Measurements from ENCODE around the gene SLC39A5.

- TF ChIP-seq CTCF (conservative IDR thresholded peaks at IDR 0.05): no peak
- TF ChIP-seq EZH2 (IDR thresholded peaks at IDR 0.05; ENCODE audit: low read depth): no peak
Measured at GRCh38 chr12:56260380-56260779, 30.5 kb downstream of the SLC39A5 start.
